AG09319 (cell line): ENCODE measurements around the gene ITGA11.

ENCODE experiments used
- DNase-seq: peaks from one replicate; pipeline ENCODE4 v3.0.0-alpha.2; 2010; ENCODE audit warnings: low read depth; ENCODE audit errors: extremely low read depth
- TF ChIP-seq, protein P1 (sequence below): IDR thresholded peaks from 2 replicates; pipeline ENCODE4 v1.5.1; 2011; ENCODE audit warnings: low read depth, mild to moderate bottlenecking, inconsistent platforms, low read length, moderate library complexity

The ITGA11 gene

GRCh38 chr15:68346979-68347378, 85.0 kb downstream of the ITGA11 start:
- no peak for DNase-seq
- TF ChIP-seq, protein P1, sequence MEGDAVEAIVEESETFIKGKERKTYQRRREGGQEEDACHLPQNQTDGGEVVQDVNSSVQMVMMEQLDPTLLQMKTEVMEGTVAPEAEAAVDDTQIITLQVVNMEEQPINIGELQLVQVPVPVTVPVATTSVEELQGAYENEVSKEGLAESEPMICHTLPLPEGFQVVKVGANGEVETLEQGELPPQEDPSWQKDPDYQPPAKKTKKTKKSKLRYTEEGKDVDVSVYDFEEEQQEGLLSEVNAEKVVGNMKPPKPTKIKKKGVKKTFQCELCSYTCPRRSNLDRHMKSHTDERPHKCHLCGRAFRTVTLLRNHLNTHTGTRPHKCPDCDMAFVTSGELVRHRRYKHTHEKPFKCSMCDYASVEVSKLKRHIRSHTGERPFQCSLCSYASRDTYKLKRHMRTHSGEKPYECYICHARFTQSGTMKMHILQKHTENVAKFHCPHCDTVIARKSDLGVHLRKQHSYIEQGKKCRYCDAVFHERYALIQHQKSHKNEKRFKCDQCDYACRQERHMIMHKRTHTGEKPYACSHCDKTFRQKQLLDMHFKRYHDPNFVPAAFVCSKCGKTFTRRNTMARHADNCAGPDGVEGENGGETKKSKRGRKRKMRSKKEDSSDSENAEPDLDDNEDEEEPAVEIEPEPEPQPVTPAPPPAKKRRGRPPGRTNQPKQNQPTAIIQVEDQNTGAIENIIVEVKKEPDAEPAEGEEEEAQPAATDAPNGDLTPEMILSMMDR = no peak

DNA sequence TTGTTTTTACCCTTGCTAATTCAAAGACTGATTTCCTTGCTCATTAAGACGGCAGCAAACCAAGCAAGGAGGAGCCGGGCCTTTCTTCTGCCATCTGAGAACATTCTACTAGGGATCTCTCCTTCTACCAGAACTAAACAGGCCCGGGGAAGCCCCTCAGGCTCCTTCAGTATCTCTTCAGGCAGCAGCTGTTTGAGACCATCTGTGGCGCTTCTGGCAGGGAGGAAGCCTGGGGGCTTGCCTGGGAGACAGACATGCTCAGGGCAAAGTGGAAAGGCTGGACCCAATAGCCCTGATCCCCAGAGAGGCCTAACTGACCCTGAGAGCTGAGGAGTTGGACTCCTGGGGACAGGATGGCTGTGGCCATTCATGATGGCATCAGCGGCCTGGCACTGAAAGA, 86.5 kb downstream of the ITGA11 start:
- TF ChIP-seq, protein P1 = no peak
- DNase-seq = no peak

DNA sequence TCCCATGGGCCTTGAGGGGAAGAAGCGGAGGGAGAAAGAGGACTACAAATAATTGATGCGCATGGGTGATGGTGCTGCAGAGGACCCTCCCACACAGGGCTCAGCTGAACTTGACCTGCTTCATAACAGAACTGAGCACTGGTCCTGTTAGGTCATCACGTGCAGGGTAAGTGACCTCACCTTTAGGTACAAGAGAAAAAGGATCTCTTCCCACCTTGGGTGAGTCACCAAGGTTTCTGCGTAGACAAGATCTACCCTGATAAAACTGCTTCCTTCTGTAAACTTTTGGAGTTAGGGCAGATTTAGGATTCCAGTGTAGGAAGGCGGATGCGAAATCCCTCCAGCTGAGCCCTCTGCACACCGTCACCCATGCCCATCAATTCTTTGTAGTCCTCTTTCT, 87.4 kb downstream of the ITGA11 start:
- DNase-seq = no peak
- TF ChIP-seq, protein P1 = no peak

DNA sequence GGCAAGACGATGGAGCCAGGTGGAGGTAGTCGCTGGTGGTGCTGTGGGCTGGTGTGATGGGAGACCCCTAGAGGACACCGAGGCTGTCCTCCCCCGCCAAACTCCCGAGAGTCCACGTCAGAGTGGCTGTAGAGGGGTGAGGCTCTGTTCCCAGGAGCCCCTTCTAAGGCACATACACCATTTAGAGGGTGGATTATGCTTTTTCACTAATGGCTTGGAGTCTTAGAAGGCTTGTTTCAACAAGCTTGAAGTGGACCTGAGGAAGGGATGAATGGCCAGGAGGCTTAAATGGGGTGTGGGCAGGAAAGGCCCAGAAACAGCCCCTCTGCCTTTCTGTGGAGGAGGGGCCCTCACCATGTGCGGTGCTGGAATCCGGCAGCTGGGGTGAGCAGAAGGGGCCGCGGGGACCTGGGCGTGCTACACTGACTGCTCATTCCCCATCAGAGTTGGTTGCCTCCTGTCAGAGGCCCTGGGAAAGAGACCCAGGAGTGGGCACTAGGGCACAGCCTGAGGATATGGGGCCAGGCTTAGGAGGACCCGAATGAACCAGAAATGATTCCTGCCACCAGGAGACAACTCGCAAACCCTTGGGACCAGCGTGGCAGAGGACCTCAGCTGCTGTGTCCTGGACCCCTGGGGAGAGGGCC, 88.3 kb downstream of the ITGA11 start:
- TF ChIP-seq, protein P1 = no peak

GRCh38 chr15:68341760-68342725, 89.9 kb downstream of the ITGA11 start:
- TF ChIP-seq, protein P1 = no peak
- no peak for DNase-seq

More for the DNA sequence above, 88.3 kb downstream of the ITGA11 start:
- DNase-seq = no peak

DNA sequence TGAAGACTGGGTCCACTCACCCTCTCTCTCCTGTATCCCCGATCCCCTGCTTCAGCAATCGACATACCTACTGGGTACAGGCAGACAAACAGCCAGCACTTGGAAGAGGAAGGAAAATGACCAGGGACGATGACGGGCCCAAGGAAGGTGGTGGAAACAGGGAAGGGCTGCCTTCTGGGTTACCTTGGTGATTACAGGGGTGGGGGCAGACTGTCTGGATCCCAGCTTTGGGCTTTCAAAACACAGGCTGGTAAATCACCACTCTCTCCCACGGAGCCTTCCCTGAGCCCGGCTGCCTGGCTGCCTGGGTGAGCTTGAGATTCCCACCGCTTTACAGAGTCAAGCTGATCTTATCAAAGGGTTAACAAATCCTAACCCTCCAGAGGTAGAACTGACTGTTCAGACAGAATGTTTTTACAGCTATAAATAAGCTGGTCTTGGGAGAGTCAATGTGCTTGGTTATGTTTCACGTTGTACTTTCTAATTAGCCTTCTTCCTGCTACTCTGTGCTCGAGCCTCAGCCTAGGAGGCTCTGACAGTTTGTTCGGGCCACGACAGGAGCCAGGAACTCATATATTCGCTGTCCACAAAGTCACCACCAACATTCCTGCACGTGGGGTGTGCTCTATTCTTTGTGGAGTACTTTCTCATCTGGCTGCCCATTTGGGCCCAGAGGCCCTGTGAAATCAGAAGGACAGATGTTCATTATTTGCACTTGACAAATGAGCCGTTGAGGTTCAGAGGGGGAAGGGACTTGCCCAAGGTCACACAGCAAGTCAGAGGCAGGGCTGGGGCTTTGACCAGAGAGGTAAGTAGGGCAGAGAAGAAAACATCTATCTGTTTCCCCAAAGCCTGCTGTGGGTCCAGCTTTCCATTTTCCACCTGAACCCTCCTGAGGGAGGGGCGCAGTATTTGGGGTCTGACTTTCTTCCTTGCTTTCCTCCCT, 91.0 kb downstream of the ITGA11 start:
- TF ChIP-seq, protein P1 = no peak
- no peak for DNase-seq
